KMS-11 (cell line): ENCODE measurements around the gene KRTAP13-1.
A peak's percentile ranks its signal among the peaks of the same experiment; 100 is the strongest.

ENCODE experiments used
- H2AFZ ChIP-seq: fragments of 200-600 bp; sonication (generic); 2 replicates; pipeline ENCODE4 v1.6.1; 2016; ENCODE audit warnings: antibody characterized with exemption, mixed run types, low read depth
- H3K27ac ChIP-seq: fragments of 200-600 bp; sonication (generic); 2 replicates; pipeline ENCODE4 v1.6.1; 2016; ENCODE audit warnings: mild to moderate bottlenecking, mixed run types
- H3K27me3 ChIP-seq: fragments of 200-600 bp; sonication (generic); 2 replicates; pipeline ENCODE4 v1.6.1; 2017; ENCODE audit warnings: mild to moderate bottlenecking, low read depth, mixed run types, moderate library complexity; ENCODE audit not compliant: insufficient read depth
- H3K36me3 ChIP-seq: fragments of 200-600 bp; sonication (generic); 2 replicates; pipeline ENCODE4 v1.6.1; 2017; ENCODE audit warnings: mild to moderate bottlenecking, mixed run types; ENCODE audit not compliant: insufficient read depth
- H3K4me1 ChIP-seq: fragments of 200-600 bp; sonication (generic); 2 replicates; pipeline ENCODE4 v1.6.1; 2016; ENCODE audit warnings: mild to moderate bottlenecking, low read depth, mixed run types; ENCODE audit not compliant: poor library complexity, severe bottlenecking
- H3K4me2 ChIP-seq: fragments of 200-600 bp; sonication (generic); 2 replicates; pipeline ENCODE4 v1.7.0; 2016; ENCODE audit warnings: mild to moderate bottlenecking, mixed run types
- H3K4me3 ChIP-seq: fragments of 200-600 bp; sonication (generic); IDR thresholded peaks from 2 replicates; pipeline ENCODE4 v1.6.1; 2017; ENCODE audit warnings: low read depth, low read length, mixed read lengths; ENCODE audit not compliant: insufficient read depth
- H3K79me2 ChIP-seq: fragments of 200-600 bp; sonication (generic); 2 replicates; pipeline ENCODE4 v1.6.1; 2016; ENCODE audit warnings: low read depth, mixed run types; ENCODE audit not compliant: insufficient read depth
- H3K9ac ChIP-seq: fragments of 200-600 bp; sonication (generic); 2 replicates; pipeline ENCODE4 v1.6.1; 2016; ENCODE audit warnings: mild to moderate bottlenecking, mixed run types
- H4K20me1 ChIP-seq: fragments of 200-600 bp; sonication (generic); 2 replicates; pipeline ENCODE4 v1.6.1; 2016; ENCODE audit warnings: mild to moderate bottlenecking, mixed run types; ENCODE audit not compliant: insufficient read depth
- CTCF ChIP-seq: fragments of 200-600 bp; sonication (generic); conservative IDR thresholded peaks from 2 replicates; pipeline ENCODE4 v1.6.1; 2017; ENCODE audit warnings: low read depth, mild to moderate bottlenecking, antibody characterized with exemption, low read length, moderate library complexity, mixed read lengths

Gene KRTAP13-1

GRCh38 chr21:30426731-30427130 lies 30.9 kb downstream of the KRTAP13-1 start:
- Histone ChIP-seq H4K20me1 (no peaks in the 10 kb centered on the region), H3K4me2 (no peak overlapping the region), H3K4me1 (no peaks in the 10 kb centered on the region), H3K79me2 (no peaks in the 10 kb centered on the region), H3K36me3 (no peaks in the 10 kb centered on the region), H3K4me3 (no peak overlapping the region), H3K27ac (no peak overlapping the region), H2AFZ (no peak overlapping the region), H3K9ac (no peak overlapping the region), H3K27me3 (no peaks in the 10 kb centered on the region)
- no peak for TF ChIP-seq CTCF

GRCh38 chr21:30430170-30430655 lies 34.4 kb downstream of the KRTAP13-1 start, which contains the start of gene KRTAP13-4:
Gene KRTAP13-4 (plus strand): TSS chr21:30430220. CDS start chr21:30430276, 56 bp downstream.
- Histone ChIP-seq H3K9ac (no peak within 1 kb of the TSS), H3K27me3 (no peaks in the 10 kb centered on the region), H3K4me1 (no peaks in the 10 kb centered on the region), H3K4me3 (no peak within 1 kb of the TSS), H3K79me2 (no peaks in the 10 kb centered on the region), H2AFZ (no peak within 1 kb of the TSS), H4K20me1 (no peaks in the 10 kb centered on the region), H3K4me2 (no peak within 1 kb of the TSS), H3K36me3 (no peaks in the 10 kb centered on the region), H3K27ac (no peak within 1 kb of the TSS)
- no peak for TF ChIP-seq CTCF

GRCh38 chr21:30434033-30434631 lies 38.3 kb downstream of the KRTAP13-1 start:
- no peaks in the 10 kb centered on the region for H3K36me3 ChIP-seq
- H3K4me3 ChIP-seq, result no peak overlapping the region
- H3K4me2 ChIP-seq, result no peak overlapping the region
- H4K20me1 ChIP-seq, result no peaks in the 10 kb centered on the region
- no peak overlapping the region for H2AFZ ChIP-seq
- H3K4me1 ChIP-seq, result no peaks in the 10 kb centered on the region
- H3K27me3 ChIP-seq, result no peaks in the 10 kb centered on the region
- H3K27ac ChIP-seq, result no peak overlapping the region
- peak; percentile 70 for TF ChIP-seq CTCF
- no peak overlapping the region for H3K9ac ChIP-seq
- H3K79me2 ChIP-seq, result no peaks in the 10 kb centered on the region

- H2AFZ ChIP-seq, result no peak overlapping the region
- no peak overlapping the region for H3K4me3 ChIP-seq
- no peak overlapping the region for H3K9ac ChIP-seq
- H3K27me3 ChIP-seq, result no peaks in the 10 kb centered on the region
- H3K27ac ChIP-seq, result no peak overlapping the region
- no peaks in the 10 kb centered on the region for H3K79me2 ChIP-seq
- no peaks in the 10 kb centered on the region for H3K4me1 ChIP-seq
- no peak for TF ChIP-seq CTCF
- no peaks in the 10 kb centered on the region for H4K20me1 ChIP-seq
- no peaks in the 10 kb centered on the region for H3K36me3 ChIP-seq
- no peak overlapping the region for H3K4me2 ChIP-seq
Observed at GRCh38 chr21:30437010-30437565, 41.3 kb downstream of the KRTAP13-1 start.
